H4 (cell line): Measurements from ENCODE around the gene PITPNM1. TPM values are rescaled to one million over a fixed set of nuclear protein-coding genes. Genes with fewer than 3 reads are reported as not detected.

Experiments
- DNase-seq: peaks from one replicate; pipeline ENCODE4 v3.0.0-alpha.2; 2015; ENCODE audit warnings: low spot score
- total RNA-seq: library from RNA; depleted of rRNA; stranded (reverse); fragments of >200 nt; shearing (Covaris generic); gene quantifications from 2 replicates; pipeline ENCODE4 v1.2.3, GENCODE V29; 2014

PITPNM1 gene
- total RNA-seq, 1 experiment from 2014 or later, result 13.7 TPM

DNA sequence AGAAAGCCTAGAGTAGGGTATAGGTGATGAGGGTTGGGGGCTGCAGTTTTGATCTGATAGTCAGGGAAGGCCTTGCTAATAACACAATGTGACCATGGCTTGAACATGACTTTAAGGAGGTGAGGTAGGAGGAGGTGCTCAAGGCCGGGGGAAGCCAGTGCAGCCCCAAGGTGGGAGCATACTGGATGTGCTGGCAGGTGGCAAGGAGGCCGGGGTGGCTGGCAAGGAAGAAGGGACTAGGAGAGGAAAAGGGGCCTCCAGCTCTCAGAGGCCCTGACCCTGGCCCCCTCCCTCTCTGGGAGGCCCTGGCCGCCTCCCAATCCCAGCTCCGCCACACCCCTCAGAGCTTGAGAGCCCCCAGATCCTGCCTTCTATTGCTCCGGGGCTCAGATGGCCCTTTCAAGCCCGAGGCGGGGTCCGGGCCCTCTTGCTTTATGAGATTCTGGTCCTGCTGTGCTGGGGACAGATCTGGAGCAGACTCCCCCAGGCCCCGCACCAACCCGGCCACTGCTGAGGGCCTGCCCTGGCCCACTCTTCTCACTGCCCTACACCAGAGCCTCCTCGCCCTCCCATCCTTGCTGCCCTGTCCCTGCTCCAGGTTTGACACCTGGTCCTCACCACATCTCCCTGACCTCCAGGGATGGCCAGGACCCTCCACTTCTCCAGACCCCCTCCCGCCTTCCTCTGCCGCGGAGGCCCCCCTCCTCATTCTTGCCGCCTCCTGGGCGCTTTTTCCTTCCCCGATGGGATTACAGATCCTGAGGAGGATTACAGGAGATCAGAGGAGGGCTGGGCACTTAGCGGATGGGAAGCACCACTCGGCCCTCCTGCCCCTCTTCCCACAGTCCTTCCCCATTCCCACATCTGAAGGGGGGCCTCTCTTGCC is 1.8 kb downstream of the PITPNM1 start:
- no peak for DNase-seq

DNA sequence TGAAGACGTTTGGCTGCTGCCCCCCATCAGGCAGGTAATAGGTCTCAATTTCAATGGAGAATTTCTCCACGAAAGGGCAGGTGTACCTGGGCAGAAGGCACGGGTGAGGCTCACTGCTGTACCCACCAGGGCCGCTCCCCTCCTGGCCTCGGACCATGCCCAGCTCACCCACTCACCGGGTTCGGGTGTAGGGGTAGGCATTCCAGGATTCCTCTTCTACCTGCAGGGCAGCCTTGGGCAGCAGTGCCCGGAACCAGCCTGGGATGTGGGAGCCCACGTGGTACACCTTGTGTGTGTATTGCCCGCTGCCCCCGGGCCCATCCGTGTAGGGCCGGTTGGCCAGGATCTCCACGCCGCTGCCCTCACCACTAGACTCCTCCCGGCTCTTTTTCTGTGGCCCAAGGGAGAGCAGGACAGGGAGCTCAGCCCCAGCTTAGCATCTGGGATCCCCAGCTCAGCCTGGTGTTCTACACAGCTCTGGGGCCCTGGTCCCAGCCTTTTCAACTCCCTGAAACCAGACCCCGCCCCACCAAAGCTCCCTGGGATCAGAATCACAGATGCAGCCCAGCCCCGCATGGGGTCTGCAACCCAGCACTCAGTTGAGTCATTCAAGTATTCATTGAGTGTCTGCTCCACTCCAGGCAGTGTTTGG is 2.7 kb downstream of the PITPNM1 start:
- no peak for DNase-seq

DNA sequence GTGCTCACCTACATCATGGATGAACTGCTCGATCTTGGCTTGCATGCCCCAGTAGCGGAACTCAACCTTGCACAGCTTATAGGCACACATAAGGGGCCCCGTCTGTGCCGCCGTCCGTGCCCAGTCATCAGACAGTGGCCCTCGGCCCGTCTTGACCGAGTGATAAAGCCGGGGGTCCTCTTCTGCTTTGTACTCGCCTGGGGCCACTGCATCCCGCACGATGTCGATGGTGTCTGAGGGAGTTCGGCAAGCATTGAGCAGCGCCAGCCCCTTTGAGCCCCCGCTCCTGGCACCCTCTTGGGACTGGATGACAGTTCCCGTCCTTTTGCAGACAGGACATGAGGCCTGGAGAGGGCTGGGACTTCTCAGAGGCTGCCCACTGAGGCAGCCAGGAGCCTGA is 3.3 kb downstream of the PITPNM1 start:
- no peak for DNase-seq

DNA sequence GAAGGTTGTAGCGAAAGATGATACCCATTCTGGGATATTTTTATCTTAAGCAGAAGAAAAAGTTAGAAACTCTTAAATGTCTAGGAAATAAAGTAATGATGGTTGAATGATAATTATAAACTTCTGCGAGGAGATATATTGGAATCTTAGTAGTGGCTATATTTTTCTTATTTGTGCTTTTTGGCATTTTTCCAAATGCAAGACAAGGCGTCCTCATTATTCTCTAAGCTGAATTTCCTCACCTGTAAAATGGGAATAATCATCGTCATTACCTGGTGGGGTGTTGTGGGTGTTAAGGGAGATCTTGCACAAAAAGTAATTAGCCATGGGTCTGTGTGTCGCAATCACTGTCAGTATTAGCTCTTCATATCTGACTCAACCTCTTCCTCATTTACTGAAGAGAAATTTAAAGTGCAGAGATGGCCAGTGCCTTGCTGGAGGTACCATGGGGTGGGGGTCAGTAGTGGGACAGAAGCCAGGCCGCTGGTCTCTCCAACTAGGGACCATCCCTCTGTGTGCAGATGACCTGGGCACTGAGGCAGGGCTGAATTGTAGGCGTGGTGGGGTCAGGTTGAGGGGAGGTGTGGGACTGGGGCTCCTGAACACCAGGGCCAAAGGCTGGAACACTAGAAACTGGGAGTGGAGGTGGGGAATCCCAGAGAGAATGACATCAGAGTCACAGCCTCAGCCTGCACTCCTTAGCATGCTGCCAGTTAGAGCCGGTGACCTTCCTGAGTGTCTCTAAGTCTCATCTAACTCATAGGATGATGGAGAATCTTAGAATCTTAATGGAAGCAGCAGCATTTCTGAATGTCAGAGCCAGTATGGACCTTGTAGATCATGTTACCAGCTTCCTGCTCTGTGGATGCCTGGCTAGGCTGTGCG is 4.1 kb downstream of the PITPNM1 start:
- DNase-seq, result no peak

DNA sequence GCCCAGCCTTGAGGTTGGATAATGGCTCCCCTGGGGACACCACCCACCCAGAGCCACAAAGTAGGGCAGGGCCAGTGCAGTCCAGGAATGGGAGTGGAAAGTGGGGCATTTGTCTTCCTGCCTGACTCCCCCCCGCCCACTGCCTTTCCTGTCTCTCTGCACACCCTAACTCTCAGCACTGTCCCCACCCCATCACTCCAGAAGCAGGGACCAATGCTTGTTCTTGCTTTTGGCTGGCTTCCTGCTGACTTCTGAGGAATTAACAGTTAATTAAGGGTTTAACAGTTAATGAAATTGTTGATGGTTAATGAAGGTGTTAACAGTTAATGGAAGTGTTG is 4.7 kb downstream of the PITPNM1 start:
- DNase-seq, result no peak

DNA sequence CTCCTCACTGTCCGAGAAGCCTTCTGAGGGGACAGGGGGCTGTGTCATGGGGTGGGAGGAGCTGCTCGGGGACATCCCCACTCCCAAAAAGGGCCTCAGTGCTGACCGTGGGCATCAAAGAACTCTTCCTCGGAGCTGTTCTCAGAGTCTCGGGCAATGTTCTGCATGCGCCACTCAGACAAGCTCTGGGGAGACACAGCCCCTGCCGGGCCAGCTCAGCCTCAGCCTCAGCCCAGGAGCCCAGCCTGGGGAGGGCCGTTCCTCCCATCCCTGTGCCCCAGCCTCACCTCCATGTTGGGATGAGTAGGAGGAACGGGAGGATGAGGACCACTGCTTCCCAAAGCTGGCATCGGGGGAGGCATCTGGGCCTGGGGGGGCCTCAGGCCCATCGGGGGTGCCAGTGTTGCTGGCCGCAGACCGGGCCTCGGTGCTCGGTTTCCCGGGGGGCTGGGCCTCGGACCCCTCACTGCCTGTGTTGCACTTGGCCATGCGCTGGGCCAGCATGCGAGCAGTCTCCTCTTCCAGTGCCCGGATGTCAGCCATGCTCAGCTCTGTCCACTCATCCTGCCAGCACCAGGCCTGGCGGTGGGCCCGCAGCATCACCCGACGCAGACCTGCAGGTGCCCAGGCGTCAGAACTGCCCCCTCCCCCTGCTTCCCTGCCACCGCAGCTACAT is 5.2 kb downstream of the PITPNM1 start:
- DNase-seq, result no peak

DNA sequence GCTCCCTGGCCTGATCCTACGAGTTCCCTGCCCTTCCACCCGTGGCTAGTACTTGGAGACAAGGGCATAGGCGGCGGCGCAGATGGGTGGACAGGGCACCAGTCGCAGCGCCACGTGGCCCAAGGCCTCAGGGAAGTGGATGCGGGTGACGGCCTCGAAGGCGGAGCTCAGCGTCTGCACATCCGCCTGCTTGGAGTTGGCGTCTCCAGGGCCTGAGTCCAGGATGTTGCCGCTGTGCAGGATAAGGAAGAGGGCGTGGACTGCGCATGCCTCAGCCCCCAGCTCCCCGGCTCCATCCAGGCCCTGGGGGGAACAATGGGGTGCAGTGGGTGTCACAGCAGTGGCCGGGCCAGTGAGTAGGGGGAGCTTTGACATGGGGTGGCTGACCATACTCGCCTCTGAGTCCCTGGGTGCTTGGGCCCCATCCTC is 6.6 kb downstream of the PITPNM1 start:
- DNase-seq, result no peak

DNA sequence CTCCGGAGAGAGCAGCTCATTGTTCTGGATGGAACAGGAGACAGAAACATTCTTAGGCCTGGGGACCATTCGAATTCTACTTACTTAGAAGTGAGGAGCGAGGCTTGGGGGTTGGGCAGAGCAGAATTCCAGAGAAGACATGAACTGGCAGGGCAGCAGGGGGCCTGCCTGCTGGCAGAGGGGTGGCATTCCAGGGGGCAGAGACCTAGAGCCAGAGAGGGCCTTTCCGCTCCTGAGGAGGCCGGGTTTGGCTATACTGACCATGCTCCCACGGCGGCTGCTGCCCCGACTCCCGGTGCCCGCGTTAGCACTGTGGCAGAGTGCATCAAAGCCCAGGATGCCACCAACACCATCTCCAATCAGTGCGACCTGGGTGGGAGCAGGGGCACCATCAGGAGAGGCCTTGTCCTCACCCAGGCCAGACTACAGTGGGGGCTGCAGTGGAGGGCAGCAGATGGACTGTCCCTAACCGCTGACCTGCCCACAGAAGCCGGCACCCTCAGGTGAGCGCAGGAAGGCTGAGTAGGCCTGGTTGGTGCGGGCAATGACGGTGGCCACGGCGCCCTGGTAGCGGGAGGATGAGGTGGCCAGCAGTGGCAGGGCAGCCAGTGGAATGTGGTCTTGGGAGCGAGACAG is 7.4 kb downstream of the PITPNM1 start:
- DNase-seq, result no peak

DNA sequence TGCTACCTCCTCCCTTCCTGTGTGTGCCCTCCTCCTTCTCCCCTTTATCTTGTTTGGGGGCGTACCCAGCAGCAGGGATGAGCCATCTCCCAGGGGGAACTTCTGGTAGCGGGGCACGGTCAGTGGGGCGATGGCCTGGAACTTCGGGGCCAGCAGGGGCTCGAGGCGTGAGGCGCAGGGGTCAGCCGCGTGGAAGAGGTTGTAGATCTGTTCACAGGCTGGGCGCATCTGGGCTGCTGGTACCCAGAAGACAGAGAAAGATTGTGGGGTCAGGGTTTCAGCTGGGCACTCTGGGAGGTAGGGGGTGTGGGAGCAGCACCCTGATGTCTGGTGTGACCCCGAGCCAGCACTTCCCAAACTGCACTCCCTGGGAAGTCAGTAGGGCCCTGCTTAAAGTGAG is 9.1 kb downstream of the PITPNM1 start:
- DNase-seq, result no peak

DNA sequence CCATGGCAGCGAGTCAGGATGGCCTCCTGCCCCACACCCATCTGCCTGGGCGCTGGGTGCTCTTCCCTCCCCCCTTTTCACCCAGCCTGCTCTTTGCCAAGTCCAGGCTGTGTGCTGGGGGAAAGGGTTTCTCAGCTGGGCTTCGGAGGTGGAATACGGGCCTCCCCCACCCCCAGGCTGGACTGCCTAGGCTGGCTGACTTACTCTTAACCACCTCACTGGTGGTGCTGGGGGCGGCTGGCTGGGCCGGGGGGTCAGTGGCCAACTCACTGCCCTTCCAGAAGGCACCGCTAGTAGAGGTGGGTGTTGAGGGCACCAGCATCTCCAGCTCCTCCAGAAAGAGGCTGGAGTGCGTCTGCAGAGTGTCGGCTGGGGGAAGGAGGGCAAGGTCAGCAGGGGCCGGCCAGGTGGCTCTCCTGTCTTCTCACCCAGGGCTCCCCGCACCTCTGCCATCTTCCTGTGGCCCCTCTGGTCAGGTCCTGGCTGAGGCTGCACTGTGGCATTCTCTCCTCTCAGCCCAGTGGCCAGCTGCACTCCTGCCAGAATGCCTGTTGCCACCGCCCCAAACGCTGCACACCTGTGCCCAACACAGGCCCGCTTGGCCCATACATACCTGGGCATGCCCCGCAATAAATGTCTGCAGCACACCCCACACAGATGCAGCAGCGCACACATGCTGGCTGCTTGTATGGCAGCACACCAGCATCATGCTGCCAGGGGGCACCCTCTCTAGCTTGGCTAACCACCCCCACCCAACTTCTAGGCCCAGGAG is 9.7 kb downstream of the PITPNM1 start:
- no peak for DNase-seq

DNA sequence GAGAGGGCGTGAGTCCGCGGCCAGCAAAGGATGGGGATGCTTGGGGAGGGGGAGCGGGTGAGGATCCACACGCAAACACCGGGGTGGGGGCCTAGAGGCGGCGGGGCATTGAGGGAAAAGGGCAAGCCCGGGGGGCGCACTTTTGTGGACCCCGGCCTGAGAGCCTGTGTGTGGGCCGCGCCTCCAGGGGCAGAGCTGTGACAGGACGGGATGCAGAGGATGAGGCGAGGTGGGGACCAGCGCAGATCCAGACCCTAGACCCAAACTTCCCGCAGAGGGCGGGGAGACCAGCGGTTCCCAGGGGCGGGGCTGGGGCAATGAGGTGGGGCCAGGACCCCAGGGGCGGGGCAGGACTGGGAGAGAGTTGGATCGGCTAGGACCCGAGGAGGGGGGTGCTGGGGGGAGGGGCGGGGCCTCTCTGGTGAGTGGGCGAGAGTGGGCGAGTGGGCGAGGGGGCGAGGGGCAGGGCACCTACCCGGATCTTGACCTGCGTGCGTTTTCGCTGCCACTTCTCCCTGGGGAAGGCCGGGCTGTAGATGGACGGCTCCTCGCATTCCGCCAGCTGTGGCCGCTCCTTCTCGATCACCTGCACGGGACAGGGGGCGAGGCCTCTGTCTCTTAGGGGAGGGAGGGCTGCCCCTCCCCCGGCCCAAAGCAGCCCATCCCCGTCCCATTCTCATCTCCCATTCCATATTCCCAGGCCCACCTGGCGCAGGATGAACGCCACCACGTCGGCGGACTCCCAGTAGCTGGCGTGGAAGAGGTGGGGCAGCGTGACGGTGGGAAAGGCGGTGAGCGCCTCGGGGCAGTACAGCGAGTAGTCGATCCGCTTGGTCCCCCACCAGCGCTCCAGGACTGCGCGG is 10.6 kb downstream of the PITPNM1 start:
- no peak for DNase-seq

DNA sequence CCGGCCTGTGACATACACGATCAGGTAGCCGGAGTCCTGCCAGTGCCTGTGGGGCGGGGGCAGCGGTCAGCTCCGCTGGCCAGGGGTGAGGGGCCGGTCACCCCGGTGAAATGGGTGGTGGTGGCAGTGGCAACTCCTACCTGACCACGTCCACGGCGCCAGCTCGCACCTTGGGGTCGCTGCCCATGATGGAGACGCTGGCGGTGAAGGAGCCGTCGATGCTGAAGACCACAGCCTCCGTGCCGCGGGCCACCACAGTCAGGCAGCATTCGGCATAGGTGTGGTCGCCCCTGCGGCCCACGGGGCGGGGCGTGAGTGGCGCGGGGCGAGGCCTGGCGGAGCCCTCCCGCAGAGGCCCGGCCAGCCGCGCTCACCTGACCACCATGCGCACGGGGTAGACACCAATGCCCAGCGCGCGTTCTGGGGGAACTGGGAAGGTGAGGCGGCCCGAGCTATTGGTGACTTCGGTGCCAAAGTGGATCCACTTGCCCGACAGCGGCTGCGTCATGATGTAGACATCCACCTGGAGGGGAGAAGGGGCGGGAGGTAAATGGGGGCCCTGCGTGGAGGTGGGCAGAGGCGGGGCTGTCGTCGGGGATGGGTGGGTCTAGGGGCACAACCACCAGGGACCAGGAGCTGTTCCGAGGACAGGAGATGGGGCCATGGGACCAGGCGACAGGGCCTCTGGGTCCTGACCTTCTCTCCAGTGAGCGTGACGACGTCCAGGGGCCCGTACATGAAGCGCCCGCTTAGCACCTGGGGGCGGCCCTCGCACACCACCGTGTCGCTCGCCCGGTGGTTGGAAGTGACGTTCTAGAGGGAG is 11.4 kb downstream of the PITPNM1 start:
- no peak for DNase-seq

DNA sequence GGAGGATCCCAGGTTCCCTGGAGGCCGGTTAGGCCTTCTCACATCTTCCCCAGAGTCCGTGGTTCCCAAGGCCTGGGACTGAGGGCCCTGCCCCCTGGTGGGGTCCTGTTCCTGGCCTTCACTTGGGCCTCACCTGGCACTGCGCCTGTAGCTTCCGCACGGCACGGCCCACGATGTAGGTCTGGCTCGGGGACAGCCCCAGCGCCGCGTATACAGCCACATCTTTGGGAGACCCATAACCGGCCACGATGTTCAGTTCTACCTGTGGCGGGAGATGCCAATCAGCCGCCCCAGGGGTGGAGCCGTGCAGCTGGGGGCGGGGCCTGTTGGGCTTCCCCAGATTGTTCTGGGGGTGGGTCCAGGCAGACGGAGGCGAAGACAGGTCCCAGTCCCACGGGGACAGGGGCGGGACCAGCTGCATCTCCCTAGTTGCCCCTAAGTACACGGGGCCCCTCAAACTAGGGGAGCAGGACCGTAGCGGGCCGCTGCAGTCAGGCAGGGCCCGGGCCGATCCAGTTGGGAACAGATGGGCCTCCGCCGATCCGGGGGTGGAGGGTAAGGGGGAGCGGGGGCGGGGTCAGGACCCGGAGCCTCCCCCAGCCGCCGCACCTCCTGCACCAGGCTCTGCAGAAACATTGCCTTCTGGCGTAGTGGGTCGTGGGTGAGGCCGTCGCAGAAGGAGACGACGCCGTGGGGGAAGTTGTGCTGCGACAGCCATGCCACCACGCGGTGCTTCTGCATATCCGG is 12.2 kb downstream of the PITPNM1 start:
- no peak for DNase-seq

DNA sequence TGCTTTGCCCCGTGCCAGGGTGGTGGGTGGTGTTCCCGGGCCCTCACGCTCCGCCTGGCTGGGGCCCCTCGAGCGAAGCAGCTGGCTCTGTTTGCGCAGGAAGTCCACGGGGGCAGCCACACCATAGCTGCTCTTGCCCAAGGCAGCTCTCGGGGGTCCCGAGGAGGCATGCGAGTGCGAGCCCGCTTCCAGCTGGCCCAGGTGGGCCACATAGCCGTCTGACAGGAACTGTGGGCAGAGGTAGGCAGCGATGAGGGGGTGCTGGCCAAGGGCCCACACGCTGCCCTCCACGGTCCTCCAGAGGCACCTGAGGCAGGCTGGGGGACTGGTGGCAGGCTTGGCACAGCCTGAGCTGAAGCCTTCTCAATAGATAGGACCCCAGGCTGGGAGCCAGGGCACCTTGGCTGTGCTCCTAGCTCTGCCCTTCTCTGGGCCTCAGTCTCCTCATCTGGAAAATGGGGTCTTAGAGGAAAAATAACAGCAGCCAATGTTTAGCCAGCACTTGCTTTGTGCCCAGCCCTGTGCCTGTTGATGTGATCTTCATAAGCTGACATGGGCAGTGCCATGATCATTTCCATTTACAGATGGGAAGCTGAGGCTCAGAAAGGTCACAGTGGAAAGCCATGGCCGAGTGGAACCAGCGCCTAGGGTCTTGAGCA is 13.0 kb downstream of the PITPNM1 start:
- no peak for DNase-seq

DNA sequence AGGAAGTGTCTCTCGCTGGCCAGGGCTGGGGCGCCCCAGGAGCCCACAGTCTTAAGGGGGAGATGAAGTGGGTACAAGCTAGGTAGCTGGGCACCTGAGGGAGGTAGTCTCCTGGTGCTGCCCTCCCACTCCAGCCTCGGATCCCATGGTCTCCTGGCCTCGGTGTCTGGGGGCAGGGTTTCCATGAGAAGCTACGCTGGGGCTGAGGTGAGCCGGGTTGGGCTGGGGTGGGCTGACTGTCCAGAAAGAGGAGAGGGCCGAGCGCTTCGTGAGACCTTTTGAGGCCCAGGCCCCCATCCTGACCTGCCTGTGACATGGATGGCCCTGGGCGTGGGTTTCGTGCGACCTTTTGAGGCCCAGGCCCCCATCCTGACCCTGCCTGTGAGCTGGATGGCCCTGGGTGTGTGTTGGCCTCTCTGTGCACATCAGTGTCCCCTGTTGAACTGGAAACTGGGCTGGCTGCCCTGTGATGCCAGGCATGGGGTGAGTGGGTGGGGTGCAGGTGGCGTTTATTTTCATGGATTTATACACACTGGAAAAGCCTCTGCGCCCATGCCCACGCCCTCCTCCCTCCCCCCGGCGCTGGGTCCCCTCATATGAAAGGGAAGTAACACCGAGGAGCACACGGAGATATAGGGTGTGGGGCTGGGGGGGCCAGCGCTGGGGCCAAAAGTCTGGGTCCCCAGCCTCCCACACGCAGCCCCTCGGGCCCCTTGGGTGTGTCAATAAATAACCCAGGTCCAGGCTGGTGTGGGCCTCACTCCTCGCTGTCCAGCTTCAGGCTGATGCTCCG is 13.7 kb downstream of the PITPNM1 start:
- no peak for DNase-seq

DNA sequence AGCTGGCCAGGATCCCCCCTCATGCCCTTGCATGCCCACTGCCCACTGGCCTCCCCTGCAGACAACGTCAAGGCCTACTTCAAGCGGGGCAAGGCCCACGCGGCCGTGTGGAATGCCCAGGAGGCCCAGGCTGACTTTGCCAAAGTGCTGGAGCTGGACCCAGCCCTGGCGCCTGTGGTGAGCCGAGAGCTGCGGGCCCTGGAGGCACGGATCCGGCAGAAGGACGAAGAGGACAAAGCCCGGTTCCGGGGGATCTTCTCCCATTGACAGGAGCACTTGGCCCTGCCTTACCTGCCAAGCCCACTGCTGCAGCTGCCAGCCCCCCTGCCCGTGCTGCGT is 14.5 kb downstream of the PITPNM1 start:
- no peak for DNase-seq
